HL-60 (cell line): Measurements from ENCODE around the gene GLI2.

Source experiments
- GABPA ChIP-seq: IDR thresholded peaks from 2 replicates; pipeline ENCODE4 v1.6.1; 2012; ENCODE audit warnings: low read depth
- POLR2AphosphoS5 ChIP-seq: IDR thresholded peaks from 2 replicates; pipeline ENCODE4 v1.6.1; 2012; ENCODE audit warnings: low read depth
- SPI1 ChIP-seq: IDR thresholded peaks from 2 replicates; pipeline ENCODE4 v1.6.1; 2012; ENCODE audit warnings: low read depth, mild to moderate bottlenecking, borderline replicate concordance
- TF ChIP-seq, protein P1 (sequence below): IDR thresholded peaks from one replicate; pipeline ENCODE4 v1.5.1; 2011; ENCODE audit warnings: low read length, control low read depth, inconsistent platforms; ENCODE audit not compliant: insufficient read depth

DNA sequence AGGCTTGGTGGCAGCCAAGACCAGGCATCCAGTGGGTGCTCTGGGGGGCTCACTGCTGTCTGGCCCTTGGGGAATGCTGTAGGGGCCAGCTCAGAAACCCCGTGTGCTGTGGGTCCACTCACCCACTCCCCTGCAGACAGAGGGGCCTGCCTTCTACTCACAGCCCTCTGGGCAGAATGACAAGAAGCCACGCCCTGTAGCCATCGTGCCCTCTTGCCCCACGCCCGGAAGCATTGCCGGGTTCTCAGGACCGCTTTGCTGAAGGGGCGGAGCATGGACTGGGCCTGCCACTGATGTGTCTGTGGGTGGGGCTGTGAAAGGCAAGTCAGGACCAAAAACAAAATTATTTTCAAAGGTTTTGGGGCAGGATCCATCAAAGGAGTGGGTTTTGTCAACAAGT lies 27.8 kb downstream of the GLI2 start:
- TF ChIP-seq POLR2AphosphoS5 (no peak), GABPA (no peak), SPI1 (no peak)
- TF ChIP-seq, protein P1, sequence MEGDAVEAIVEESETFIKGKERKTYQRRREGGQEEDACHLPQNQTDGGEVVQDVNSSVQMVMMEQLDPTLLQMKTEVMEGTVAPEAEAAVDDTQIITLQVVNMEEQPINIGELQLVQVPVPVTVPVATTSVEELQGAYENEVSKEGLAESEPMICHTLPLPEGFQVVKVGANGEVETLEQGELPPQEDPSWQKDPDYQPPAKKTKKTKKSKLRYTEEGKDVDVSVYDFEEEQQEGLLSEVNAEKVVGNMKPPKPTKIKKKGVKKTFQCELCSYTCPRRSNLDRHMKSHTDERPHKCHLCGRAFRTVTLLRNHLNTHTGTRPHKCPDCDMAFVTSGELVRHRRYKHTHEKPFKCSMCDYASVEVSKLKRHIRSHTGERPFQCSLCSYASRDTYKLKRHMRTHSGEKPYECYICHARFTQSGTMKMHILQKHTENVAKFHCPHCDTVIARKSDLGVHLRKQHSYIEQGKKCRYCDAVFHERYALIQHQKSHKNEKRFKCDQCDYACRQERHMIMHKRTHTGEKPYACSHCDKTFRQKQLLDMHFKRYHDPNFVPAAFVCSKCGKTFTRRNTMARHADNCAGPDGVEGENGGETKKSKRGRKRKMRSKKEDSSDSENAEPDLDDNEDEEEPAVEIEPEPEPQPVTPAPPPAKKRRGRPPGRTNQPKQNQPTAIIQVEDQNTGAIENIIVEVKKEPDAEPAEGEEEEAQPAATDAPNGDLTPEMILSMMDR: no peak
